OCI-LY3 (cell line): ENCODE data around the gene CMTM6.
"Not testable (repeated sequence)": the region's sequence is repeated elsewhere in the genome, so short reads cannot be mapped to it uniquely, and the experiment has no call there.

Experiments
- H2AFZ ChIP-seq: fragments of 200-600, 300-600 bp; shearing (Covaris generic); 2 replicates; pipeline ENCODE4 v1.6.0; 2014; ENCODE audit warnings: antibody characterized with exemption, low read depth, low read length
- H3K27ac ChIP-seq: fragments of 200-600, 300-600 bp; sonication (generic); 2 replicates; pipeline ENCODE4 v1.5.1; 2014; ENCODE audit warnings: mild to moderate bottlenecking, low read length, moderate library complexity, mixed read lengths
- H3K27me3 ChIP-seq: fragments of 200-600, 300-600 bp; sonication (generic); 2 replicates; pipeline ENCODE4 v1.6.1; 2014; ENCODE audit warnings: low read depth, low read length, mixed read lengths
- H3K36me3 ChIP-seq: fragments of 200-600, 300-600 bp; sonication (generic); replicated peaks from 2 replicates; pipeline ENCODE3; 2014; ENCODE audit warnings: low read depth, low read length, mixed read lengths
- H3K4me1 ChIP-seq: fragments of 300-600, 200-600 bp; sonication (generic); 2 replicates; pipeline ENCODE4 v1.6.1; 2014; ENCODE audit warnings: low read length, mixed read lengths
- H3K4me2 ChIP-seq: fragments of 200-600, 300-600 bp; sonication (generic); 2 replicates; pipeline ENCODE4 v1.6.1; 2014; ENCODE audit warnings: low read length, mixed read lengths
- H3K4me3 ChIP-seq: fragments of 300-600, 200-600 bp; sonication (generic); 2 replicates; pipeline ENCODE4 v1.5.1; 2014; ENCODE audit warnings: antibody characterized with exemption, mild to moderate bottlenecking, low read length, moderate library complexity
- H3K79me2 ChIP-seq: fragments of 300-600, 200-600 bp; shearing (Covaris generic); 2 replicates; pipeline ENCODE4 v1.6.1; 2014; ENCODE audit warnings: mild to moderate bottlenecking, low read length, mixed read lengths
- H3K9ac ChIP-seq: fragments of 300-600, 200-600 bp; shearing (Covaris generic); 2 replicates; pipeline ENCODE4 v1.6.0; 2014; ENCODE audit warnings: mild to moderate bottlenecking, low read length, moderate library complexity
- H3K9me3 ChIP-seq: fragments of 200-600, 300-600 bp; shearing (Covaris generic); 2 replicates; pipeline ENCODE4 v1.6.1; 2014; ENCODE audit warnings: low read length, mixed read lengths; ENCODE audit not compliant: insufficient read depth
- H4K20me1 ChIP-seq: fragments of 200-600, 300-600 bp; sonication (generic); 2 replicates; pipeline ENCODE4 v1.6.1; 2016; ENCODE audit warnings: low read length, mixed read lengths; ENCODE audit not compliant: insufficient read depth
- CTCF ChIP-seq: fragments of 200-600, 300-600 bp; sonication (generic); IDR thresholded peaks from 2 replicates; pipeline ENCODE4 v1.5.1; 2014; ENCODE audit warnings: antibody characterized with exemption, low read length, low read depth
- EZH2phosphoT487 ChIP-seq: fragments of 200-600 bp; shearing (Covaris generic); IDR thresholded peaks from 2 replicates; pipeline ENCODE4 v1.6.1; 2018; ENCODE audit warnings: antibody characterized with exemption, mixed run types, low read depth

The CMTM6 gene

GRCh38 chr3:32532434-32532833 lies 29.8 kb upstream of the CMTM6 start:
- no peak for TF ChIP-seq CTCF
- no peak for TF ChIP-seq EZH2phosphoT487
- Histone ChIP-seq H3K36me3 (peaks cover 30% of the 10 kb centered on the region), H3K9me3 (no peaks in the 10 kb centered on the region), H4K20me1 (no peaks in the 10 kb centered on the region), H3K27me3 (no peaks in the 10 kb centered on the region), H3K4me1 (0 out of 2 replicates have a peak, but pooled peaks cover 3% of the 10 kb centered on the region), H2AFZ (no peak overlapping the region), H3K4me3 (no peak overlapping the region), H3K27ac (no peak overlapping the region), H3K9ac (no peak overlapping the region), H3K79me2 (no peaks in the 10 kb centered on the region), H3K4me2 (no peak overlapping the region)

GRCh38 chr3:32531010-32531647 lies 28.5 kb upstream of the CMTM6 start:
- Histone ChIP-seq H3K9ac (no peak overlapping the region), H3K36me3 (peaks cover 42% of the 10 kb centered on the region), H3K4me2 (no peak overlapping the region), H3K27me3 (no peaks in the 10 kb centered on the region), H3K4me3 (no peak overlapping the region), H2AFZ (no peak overlapping the region), H3K27ac (no peak overlapping the region), H3K4me1 (0 out of 2 replicates have a peak, but pooled peaks cover 3% of the 10 kb centered on the region), H4K20me1 (no peaks in the 10 kb centered on the region), H3K9me3 (no peaks in the 10 kb centered on the region), H3K79me2 (no peaks in the 10 kb centered on the region)
- no peak for TF ChIP-seq CTCF
- TF ChIP-seq EZH2phosphoT487 = no peak

GRCh38 chr3:32525720-32526119 lies 23.1 kb upstream of the CMTM6 start:
- Histone ChIP-seq H4K20me1 (no peaks in the 10 kb centered on the region), H3K4me2 (no peak overlapping the region), H3K4me3 (no peak overlapping the region), H3K27me3 (no peaks in the 10 kb centered on the region), H3K27ac (no peak overlapping the region), H3K4me1 (no peaks in the 10 kb centered on the region), H3K9me3 (no peaks in the 10 kb centered on the region), H2AFZ (no peak overlapping the region), H3K9ac (no peak overlapping the region), H3K36me3 (peaks cover 54% of the 10 kb centered on the region), H3K79me2 (no peaks in the 10 kb centered on the region)
- TF ChIP-seq CTCF = no peak
- TF ChIP-seq EZH2phosphoT487 = no peak

- no peak overlapping the region for H2AFZ ChIP-seq
- H3K4me3 ChIP-seq = no peak overlapping the region
- no peak overlapping the region for H3K9ac ChIP-seq
- H4K20me1 ChIP-seq = no peaks in the 10 kb centered on the region
- no peak overlapping the region for H3K27ac ChIP-seq
- no peaks in the 10 kb centered on the region for H3K4me1 ChIP-seq
- TF ChIP-seq EZH2phosphoT487 = no peak
- TF ChIP-seq CTCF = no peak
- peaks cover 44% of the 10 kb centered on the region for H3K36me3 ChIP-seq
- H3K27me3 ChIP-seq = no peaks in the 10 kb centered on the region
- H3K4me2 ChIP-seq = no peak overlapping the region
- H3K79me2 ChIP-seq = no peaks in the 10 kb centered on the region
- no peaks in the 10 kb centered on the region for H3K9me3 ChIP-seq
These were observed 20.0 kb upstream of the CMTM6 start for GRCh38 chr3:32522682-32523081.

- not testable (repeated sequence) for H3K9me3 ChIP-seq, H3K9ac ChIP-seq, H4K20me1 ChIP-seq, H3K4me2 ChIP-seq, H3K4me3 ChIP-seq, H3K27me3 ChIP-seq, H3K27ac ChIP-seq, H3K79me2 ChIP-seq, H2AFZ ChIP-seq
- Histone ChIP-seq H3K4me1 (peaks cover 12% of the 10 kb centered on the region), H3K36me3 (peaks cover 23% of the 10 kb centered on the region)
These were observed 16.3 kb upstream of the CMTM6 start for GRCh38 chr3:32518921-32519320.

GRCh38 chr3:32516751-32517150 lies 14.1 kb upstream of the CMTM6 start:
- Histone ChIP-seq H3K36me3 (peaks cover 12% of the 10 kb centered on the region), H3K27ac (peak overlapping the region; percentile 53), H2AFZ (peak overlapping the region; percentile 37; the same call in 1 of the 2 replicates), H3K4me1 (peaks cover 12% of the 10 kb centered on the region), H3K9ac (peak overlapping the region; percentile 22; the same call in 1 of the 2 replicates), H3K4me3 (peak overlapping the region; percentile 59), H3K4me2 (peak overlapping the region; percentile 72)
- not testable (repeated sequence) for H4K20me1 ChIP-seq, H3K27me3 ChIP-seq, H3K79me2 ChIP-seq, H3K9me3 ChIP-seq
